Naive thymus-derived CD4-positive, alpha-beta T cell (primary cell): Measurements from ENCODE around the gene EIF4A3. TPM values are rescaled to one million over a fixed set of nuclear protein-coding genes. Genes with fewer than 3 reads are reported as not detected.
A peak's percentile ranks its signal among the peaks of the same experiment; 100 is the strongest.
"Not testable (repeated sequence)": the region's sequence is repeated elsewhere in the genome, so short reads cannot be mapped to it uniquely, and the experiment has no call there.

Source experiments
- ATAC-seq: fragments of 150-1000 bp; cut with Tn5 transposase; 2 replicates; pipeline ENCODE4 v1.10.0; 2021; ENCODE audit warnings: mild to moderate bottlenecking, moderate library complexity
- CTCF ChIA-PET: fragments of 350-600 bp; sonication (Branson Sonifier 250); formaldehyde crosslinking; loops from one replicate; lab custom pipeline; 2021; ENCODE audit warnings: antibody characterized with exemption; lab: Charles Lee
- POLR2A ChIA-PET: fragments of 350-600 bp; sonication (Branson Sonifier 250); formaldehyde crosslinking; loops from one replicate; lab custom pipeline; 2021; ENCODE audit warnings: antibody characterized with exemption, inconsistent platforms; lab: Charles Lee
- DNase-seq, 9 donors: peaks; one replicate each; pipeline versions ENCODE4 v3.0.0 to v3.0.0-alpha.2; 2020 to 2022; ENCODE audit warnings: mixed read lengths in 1 of 9
- H3K27ac ChIP-seq: one replicate; pipeline ENCODE4 v1.7.0; 2013; ENCODE audit warnings: mild to moderate bottlenecking, low read depth, low read length, moderate library complexity
- H3K27me3 ChIP-seq, 2 donors: one replicate each; pipeline ENCODE4 v1.7.0; 2013; ENCODE audit warnings: low read length in 2 of 2, mild to moderate bottlenecking in 2 of 2, moderate library complexity in 2 of 2; ENCODE audit not compliant: control insufficient read depth in 2 of 2, insufficient read depth in 2 of 2
- H3K36me3 ChIP-seq, 3 experiments: 1 replicate in 2 of 3; 2 replicates in 1 of 3; pipeline ENCODE4 v1.7.0; 2013; ENCODE audit warnings: low read length in 3 of 3, mild to moderate bottlenecking in 3 of 3, moderate library complexity in 1 of 3; ENCODE audit not compliant: insufficient read depth in 3 of 3, control insufficient read depth in 2 of 3
- H3K4me1 ChIP-seq, 2 donors: one replicate each; pipeline ENCODE4 v1.7.0; 2013; ENCODE audit warnings: low read length in 2 of 2, mild to moderate bottlenecking in 2 of 2, moderate library complexity in 1 of 2; ENCODE audit not compliant: control insufficient read depth in 2 of 2, insufficient read depth in 2 of 2
- H3K4me3 ChIP-seq: 2 replicates; pipeline ENCODE4 v1.7.0; 2013; ENCODE audit warnings: mild to moderate bottlenecking, low read length
- H3K9me3 ChIP-seq, 3 experiments: 1 replicate in 2 of 3; 2 replicates in 1 of 3; pipeline ENCODE4 v1.7.0; 2013; ENCODE audit warnings: low read length in 3 of 3; ENCODE audit not compliant: control insufficient read depth in 2 of 3
- H3K27ac Mint-ChIP-seq, 9 donors: one replicate each; pipeline ENCODE4 v1.8.0; 2020 to 2022; ENCODE audit warnings: mixed read lengths in 9 of 9, mild to moderate bottlenecking in 8 of 9, moderate library complexity in 5 of 9, inconsistent platforms in 2 of 9
- H3K27me3 Mint-ChIP-seq, 5 donors: one replicate each; pipeline ENCODE4 v1.8.0; 2021 to 2022; ENCODE audit warnings: mixed read lengths in 5 of 5, mild to moderate bottlenecking in 1 of 5
- H3K36me3 Mint-ChIP-seq, 5 donors: one replicate each; pipeline ENCODE4 v1.8.0; 2020 to 2022; ENCODE audit warnings: mixed read lengths in 5 of 5, mild to moderate bottlenecking in 3 of 5, inconsistent platforms in 1 of 5
- H3K4me1 Mint-ChIP-seq, 7 donors: one replicate each; pipeline ENCODE4 v1.8.0; 2020 to 2022; ENCODE audit warnings: mixed read lengths in 7 of 7, mild to moderate bottlenecking in 3 of 7, inconsistent platforms in 1 of 7
- H3K4me3 Mint-ChIP-seq, 10 donors: one replicate each; pipeline ENCODE4 v1.8.0; 2020 to 2022; ENCODE audit warnings: mild to moderate bottlenecking in 10 of 10, mixed read lengths in 10 of 10, moderate library complexity in 6 of 10, inconsistent platforms in 2 of 10
- H3K9me3 Mint-ChIP-seq, 11 donors: one replicate each; pipeline ENCODE4 v1.8.0; 2020 to 2022; ENCODE audit warnings: mixed read lengths in 11 of 11, mild to moderate bottlenecking in 4 of 11, inconsistent platforms in 1 of 11, moderate library complexity in 1 of 11
- intact Hi-C, 2 donors: fragments of 100-400 bp; cut with micrococcal nuclease; formaldehyde crosslinking; loops; one replicate each; pipeline ENCODE4 v1.15.1; 2023
- polyA plus RNA-seq, 2 donors: library from polyadenylated mRNA; unstranded; fragments of 300-500 nt; fragmentation: Illumina TruSeq; gene quantifications; one replicate each; pipeline ENCODE4 v1.2.3, GENCODE V29; 2021
- total RNA-seq, 6 experiments: library from RNA in 5 of 6; stranded (reverse) in 5 of 6; gene quantifications; 1 replicate in 5 of 6; 2 replicates in 1 of 6; pipeline ENCODE4 v1.2.3 and lab custom pipeline; 2021 to 2026

Gene EIF4A3
- total and polyA plus RNA-seq, 7 experiments from 2014 or later = 48.6 to 128 (median 75.9) TPM

- H3K4me3 ChIP-seq = no peak overlapping the region
- ATAC-seq (no peak), DNase-seq (no peak)
- Mint-ChIP-seq H3K36me3 (no peaks in the 10 kb centered on the region), H3K27ac (no peak overlapping the region), H3K4me1 (peaks cover 9 to 13% (median 12%) of the 10 kb centered on the region in 7 donors), H3K9me3 (peaks cover 0 to 5% (median 0%) of the 10 kb centered on the region in 11 donors), H3K4me3 (no peak overlapping the region), H3K27me3 (peaks cover 0 to 12% (median 0%) of the 10 kb centered on the region in 5 donors)
- H3K27me3 ChIP-seq = no peaks in the 10 kb centered on the region
- intact Hi-C loops = no loop called here
- CTCF ChIA-PET = no interaction called here
- peaks cover 8 to 10% of the 10 kb centered on the region in 2 donors for H3K4me1 ChIP-seq
- POLR2A ChIA-PET = no interaction called here
- no peaks in the 10 kb centered on the region for H3K36me3 ChIP-seq
- H3K9me3 ChIP-seq = no peaks in the 10 kb centered on the region
- H3K27ac ChIP-seq = no peak overlapping the region
These were observed 50.3 kb downstream of the EIF4A3 start for GRCh38 chr17:80096561-80097021.

DNA sequence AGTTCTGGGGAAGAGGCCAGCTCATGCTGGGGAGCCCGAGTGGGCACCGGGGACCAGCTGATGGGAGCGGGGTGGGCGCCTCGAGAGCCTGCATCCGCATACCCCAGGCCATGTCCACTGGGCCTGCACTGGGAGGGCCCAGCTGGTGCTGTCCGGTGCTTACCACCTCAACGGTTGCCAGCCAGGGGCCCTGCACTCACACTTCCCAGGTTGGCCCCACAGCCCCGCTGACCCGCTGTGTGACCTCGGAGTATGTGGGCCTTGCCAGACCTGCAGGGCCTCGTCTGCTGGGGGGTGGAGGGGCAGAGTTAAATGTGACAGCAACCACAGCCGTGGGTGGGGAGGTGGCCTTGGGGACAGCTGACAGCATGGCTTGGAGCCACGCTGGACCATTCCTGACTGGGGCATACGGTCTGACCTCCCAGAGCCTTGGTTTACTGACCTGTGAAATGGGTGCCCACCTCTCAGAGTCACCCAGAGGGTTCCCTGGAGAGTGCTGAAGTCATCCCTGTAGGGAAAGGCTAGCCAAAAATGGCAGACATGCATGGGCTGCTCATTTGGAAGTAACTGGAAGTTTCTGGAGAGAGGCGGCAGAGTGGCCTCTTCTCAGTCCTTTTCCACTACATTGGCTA, 51.0 kb downstream of the EIF4A3 start:
- Mint-ChIP-seq H3K4me1 (peaks cover 9 to 12% (median 11%) of the 10 kb centered on the region in 7 donors), H3K9me3 (peaks cover 0 to 5% (median 0%) of the 10 kb centered on the region in 11 donors), H3K4me3 (no peak overlapping the region), H3K36me3 (no peaks in the 10 kb centered on the region), H3K27ac (no peak overlapping the region), H3K27me3 (peaks cover 0 to 18% (median 0%) of the 10 kb centered on the region in 5 donors)
- intact Hi-C loops = no loop called here
- no peak overlapping the region for H3K4me3 ChIP-seq
- ATAC-seq = no peak
- no peak for DNase-seq
- H3K27me3 ChIP-seq = no peaks in the 10 kb centered on the region
- H3K4me1 ChIP-seq = peaks cover 8 to 9% of the 10 kb centered on the region in 2 donors
- CTCF ChIA-PET = no interaction called here
- H3K27ac ChIP-seq = no peak overlapping the region
- H3K36me3 ChIP-seq = no peaks in the 10 kb centered on the region
- H3K9me3 ChIP-seq = no peaks in the 10 kb centered on the region
- POLR2A ChIA-PET = no interaction called here

- H3K4me1 Mint-ChIP-seq = peaks cover 2 to 5% (median 4%) of the 10 kb centered on the region in 7 donors
- ChIA-PET POLR2A (no interaction called here), CTCF (no interaction called here)
- H3K4me3 ChIP-seq = no peak overlapping the region
- DNase-seq = no peak
- H3K4me3 Mint-ChIP-seq = no peak overlapping the region
- no peaks in the 10 kb centered on the region for H3K36me3 Mint-ChIP-seq
- H3K27me3 ChIP-seq = no peaks in the 10 kb centered on the region
- peaks cover 0 to 1% (median 0%) of the 10 kb centered on the region in 11 donors for H3K9me3 Mint-ChIP-seq
- ATAC-seq = no peak
- intact Hi-C loops = no loop called here
- H3K9me3 ChIP-seq = no peaks in the 10 kb centered on the region
- H3K27me3 Mint-ChIP-seq = peaks cover 0 to 12% (median 0%) of the 10 kb centered on the region in 5 donors
- no peak overlapping the region for H3K27ac ChIP-seq
- H3K4me1 ChIP-seq = peaks cover 2 to 3% of the 10 kb centered on the region in 2 donors
- no peak overlapping the region for H3K27ac Mint-ChIP-seq
- no peaks in the 10 kb centered on the region for H3K36me3 ChIP-seq
These were observed 51.7 kb downstream of the EIF4A3 start for GRCh38 chr17:80095038-80095843.

- no peaks in the 10 kb centered on the region for H3K4me1 Mint-ChIP-seq
These were observed 54.0 kb downstream of the EIF4A3 start for GRCh38 chr17:80092959-80093358.

DNA sequence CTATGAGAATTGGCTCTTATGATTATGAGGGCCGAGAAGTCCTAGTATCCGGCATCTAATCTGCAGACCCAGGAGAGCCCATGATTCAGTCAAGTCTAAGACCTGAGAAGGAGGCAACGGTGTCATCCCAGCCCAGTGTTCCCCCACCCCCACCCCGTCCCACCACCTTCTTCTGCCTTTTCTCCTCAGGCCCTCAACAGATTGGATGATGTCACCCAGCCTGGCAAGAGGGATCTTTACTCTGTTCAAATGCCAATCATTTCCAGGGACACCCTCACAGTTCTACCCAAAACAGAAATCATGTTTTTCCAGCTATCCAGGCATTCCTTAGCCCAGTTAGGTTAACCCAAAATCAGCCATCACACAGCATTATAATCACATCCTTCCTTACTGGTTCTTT, 55.6 kb downstream of the EIF4A3 start:
- no peak overlapping the region for H3K27ac Mint-ChIP-seq
- Histone ChIP-seq H3K36me3 (no peaks in the 10 kb centered on the region), H3K27ac (no peak overlapping the region), H3K4me3 (no peak overlapping the region), H3K4me1 (no peaks in the 10 kb centered on the region), H3K9me3 (no peaks in the 10 kb centered on the region), H3K27me3 (no peaks in the 10 kb centered on the region)
- H3K4me1 Mint-ChIP-seq = no peaks in the 10 kb centered on the region
- peaks cover 0 to 7% (median 0%) of the 10 kb centered on the region in 5 donors for H3K27me3 Mint-ChIP-seq
- ChIA-PET POLR2A (no interaction called here), CTCF (no interaction called here)
- no peaks in the 10 kb centered on the region for H3K9me3 Mint-ChIP-seq
- intact Hi-C loops = no loop called here
- DNase-seq (no peak), ATAC-seq (no peak)
- no peak overlapping the region for H3K4me3 Mint-ChIP-seq
- H3K36me3 Mint-ChIP-seq = no peaks in the 10 kb centered on the region

More at GRCh38 chr17:80092959-80093358, 54.0 kb downstream of the EIF4A3 start:
- Histone ChIP-seq H3K4me1 (no peaks in the 10 kb centered on the region), H3K27me3 (no peaks in the 10 kb centered on the region), H3K9me3 (no peaks in the 10 kb centered on the region), H3K36me3 (no peaks in the 10 kb centered on the region), H3K27ac (no peak overlapping the region), H3K4me3 (no peak overlapping the region)
- H3K36me3 Mint-ChIP-seq = no peaks in the 10 kb centered on the region
- intact Hi-C loops = no loop called here
- DNase-seq = no peak
- ChIA-PET CTCF (interaction anchor here (0.7 to 1.4 kb wide), 3 partner anchors 8 to 1226 kb away, joined by 3 to 4 read pairs (median 3); partner anchors contain the start of gene GAA), POLR2A (no interaction called here)
- H3K4me3 Mint-ChIP-seq = no peak overlapping the region
- peaks cover 0 to 7% (median 0%) of the 10 kb centered on the region in 5 donors for H3K27me3 Mint-ChIP-seq
- peak; percentile 77 for ATAC-seq
- no peak overlapping the region for H3K27ac Mint-ChIP-seq
- no peaks in the 10 kb centered on the region for H3K9me3 Mint-ChIP-seq

- POLR2A ChIA-PET, H3K27me3 Mint-ChIP-seq, H3K9me3 Mint-ChIP-seq, H3K4me3 ChIP-seq, H3K4me1 Mint-ChIP-seq, H3K27ac Mint-ChIP-seq, H3K36me3 Mint-ChIP-seq, intact Hi-C loops, H3K4me3 Mint-ChIP-seq, H3K9me3 ChIP-seq, H3K27ac ChIP-seq, H3K27me3 ChIP-seq, DNase-seq, ATAC-seq, H3K4me1 ChIP-seq, H3K36me3 ChIP-seq: not testable (repeated sequence)
- CTCF ChIA-PET = interaction anchor here (0.5 kb wide), 1 partner anchor 32 kb away, joined by 3 read pairs; no protein-coding TSS in a partner anchor
These were observed 56.8 kb downstream of the EIF4A3 start for GRCh38 chr17:80090164-80090563.
